GM19324 (cell line): ENCODE measurements around the gene CCNI2.

Experiments
- ATAC-seq: cut with Tn5 transposase; IDR thresholded peaks from one replicate; pipeline ENCODE4 v1.9.1; 2021; ENCODE audit warnings: mild to moderate bottlenecking, moderate library complexity; ENCODE audit not compliant: unreplicated experiment, low FRiP score

The CCNI2 gene

GRCh38 chr5:132748522-132749000, 1.3 kb downstream of the CCNI2 start:
- ATAC-seq: no peak

- no peak for ATAC-seq
Measured at GRCh38 chr5:132749506-132749905, 2.3 kb downstream of the CCNI2 start.

- no peak for ATAC-seq
Measured at GRCh38 chr5:132750471-132751230, 3.4 kb downstream of the CCNI2 start.

- no peak for ATAC-seq
Measured at GRCh38 chr5:132751444-132751843, 4.2 kb downstream of the CCNI2 start.

- no peak for ATAC-seq
Measured at GRCh38 chr5:132751971-132752580, 4.8 kb downstream of the CCNI2 start.

GRCh38 chr5:132752581-132753125, 5.4 kb downstream of the CCNI2 start:
- no peak for ATAC-seq

GRCh38 chr5:132753135-132753987, 6.1 kb downstream of the CCNI2 start:
- no peak for ATAC-seq

GRCh38 chr5:132754111-132754510, 6.9 kb downstream of the CCNI2 start:
- ATAC-seq: no peak

GRCh38 chr5:132754947-132755346, 7.7 kb downstream of the CCNI2 start:
- no peak for ATAC-seq

- no peak for ATAC-seq
Measured at GRCh38 chr5:132756542-132756941, 9.3 kb downstream of the CCNI2 start.

- no peak for ATAC-seq
Measured at GRCh38 chr5:132758451-132758850, 11.2 kb downstream of the CCNI2 start.

- ATAC-seq: no peak
Measured at GRCh38 chr5:132759114-132760048, 12.2 kb downstream of the CCNI2 start.

- ATAC-seq: no peak
Measured at GRCh38 chr5:132760049-132760420, 12.8 kb downstream of the CCNI2 start.

GRCh38 chr5:132760601-132761317, 13.5 kb downstream of the CCNI2 start:
- ATAC-seq: no peak

GRCh38 chr5:132761321-132762240, 14.4 kb downstream of the CCNI2 start:
- no peak for ATAC-seq

GRCh38 chr5:132762246-132763000, 15.2 kb downstream of the CCNI2 start:
- no peak for ATAC-seq
